ENCODE results near the gene SOD1.
"Not testable (repeated sequence)": the region's sequence is repeated elsewhere in the genome, so short reads cannot be mapped to it uniquely, and the experiment has no call there.

SOD1 gene

GRCh38 chr21:31624961-31625491, 34.5 kb upstream of the SOD1 start:
- no peaks in the 10 kb centered on the region for H3K4me1 ChIP-seq (ENCODE audit: control insufficient read depth in 2 of 2, insufficient read depth in 2 of 2, low read length in 2 of 2)
- no peak overlapping the region for H3K9ac ChIP-seq (ENCODE audit: low read depth in 1 of 2, low read length in 2 of 2)
- no peak overlapping the region for H3K27ac ChIP-seq (ENCODE audit: low read depth in 2 of 2, low read length in 2 of 2)
- H3K4me3 ChIP-seq (ENCODE audit: low read length in 2 of 2), result no peak overlapping the region
- no peaks in the 10 kb centered on the region for H3K36me3 ChIP-seq (ENCODE audit: control insufficient read depth in 2 of 2, insufficient read depth in 2 of 2, low read length in 2 of 2)
- H3K9me3 ChIP-seq (ENCODE audit: control insufficient read depth in 2 of 2, low read length in 2 of 2), result no peaks in the 10 kb centered on the region
- no peaks in the 10 kb centered on the region for H3K27me3 ChIP-seq (ENCODE audit: control insufficient read depth in 2 of 2, insufficient read depth in 2 of 2, low read length in 2 of 2)

- Histone ChIP-seq H3K36me3 (ENCODE audit: control insufficient read depth in 2 of 2, insufficient read depth in 2 of 2, low read length in 2 of 2) (no peaks in the 10 kb centered on the region), H3K4me3 (ENCODE audit: low read length in 2 of 2) (no peak overlapping the region), H3K9me3 (ENCODE audit: control insufficient read depth in 2 of 2, low read length in 2 of 2) (no peaks in the 10 kb centered on the region), H3K27ac (ENCODE audit: low read depth in 2 of 2, low read length in 2 of 2) (no peak overlapping the region), H3K4me1 (ENCODE audit: control insufficient read depth in 2 of 2, insufficient read depth in 2 of 2, low read length in 2 of 2) (no peaks in the 10 kb centered on the region), H3K9ac (ENCODE audit: low read depth in 1 of 2, low read length in 2 of 2) (no peak overlapping the region), H3K27me3 (ENCODE audit: control insufficient read depth in 2 of 2, insufficient read depth in 2 of 2, low read length in 2 of 2) (no peaks in the 10 kb centered on the region)
Measured at GRCh38 chr21:31629972-31630711, 29.4 kb upstream of the SOD1 start.

GRCh38 chr21:31631881-31632280, 27.6 kb upstream of the SOD1 start:
- not testable (repeated sequence) for H3K36me3 ChIP-seq (ENCODE audit: control insufficient read depth in 2 of 2, insufficient read depth in 2 of 2, low read length in 2 of 2); H3K9me3 ChIP-seq (ENCODE audit: control insufficient read depth in 2 of 2, low read length in 2 of 2); H3K4me3 ChIP-seq (ENCODE audit: low read length in 2 of 2); H3K9ac ChIP-seq (ENCODE audit: low read depth in 1 of 2, low read length in 2 of 2); H3K27ac ChIP-seq (ENCODE audit: low read depth in 2 of 2, low read length in 2 of 2); H3K4me1 ChIP-seq (ENCODE audit: control insufficient read depth in 2 of 2, insufficient read depth in 2 of 2, low read length in 2 of 2); H3K27me3 ChIP-seq (ENCODE audit: control insufficient read depth in 2 of 2, insufficient read depth in 2 of 2, low read length in 2 of 2)

DNA sequence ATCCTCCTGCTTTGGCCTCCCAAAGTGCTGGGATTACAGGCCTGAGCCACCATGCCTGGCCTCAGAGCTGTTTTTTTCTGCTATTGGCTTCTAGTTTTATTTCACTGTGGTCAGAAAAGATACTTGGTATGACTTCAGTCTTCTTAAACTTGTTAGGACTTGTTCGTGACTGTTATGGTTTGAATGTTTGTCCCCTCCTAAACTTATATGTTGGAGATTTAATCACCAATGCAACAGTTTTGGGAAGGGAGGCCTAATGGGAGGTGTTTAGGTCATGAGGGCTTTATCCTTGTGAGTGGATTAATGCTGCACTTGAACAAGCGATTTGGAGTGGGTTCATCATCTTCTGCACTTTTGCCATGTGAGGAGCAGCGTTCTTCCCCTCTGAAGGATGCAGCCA, 24.5 kb upstream of the SOD1 start:
- no peaks in the 10 kb centered on the region for H3K4me1 ChIP-seq (ENCODE audit: control insufficient read depth in 2 of 2, insufficient read depth in 2 of 2, low read length in 2 of 2)
- no peak overlapping the region for H3K9ac ChIP-seq (ENCODE audit: low read depth in 1 of 2, low read length in 2 of 2)
- H3K36me3 ChIP-seq (ENCODE audit: control insufficient read depth in 2 of 2, insufficient read depth in 2 of 2, low read length in 2 of 2), result no peaks in the 10 kb centered on the region
- H3K27me3 ChIP-seq (ENCODE audit: control insufficient read depth in 2 of 2, insufficient read depth in 2 of 2, low read length in 2 of 2), result no peaks in the 10 kb centered on the region
- no peak overlapping the region for H3K4me3 ChIP-seq (ENCODE audit: low read length in 2 of 2)
- H3K9me3 ChIP-seq (ENCODE audit: control insufficient read depth in 2 of 2, low read length in 2 of 2), result no peaks in the 10 kb centered on the region
- H3K27ac ChIP-seq (ENCODE audit: low read depth in 2 of 2, low read length in 2 of 2), result no peak overlapping the region

GRCh38 chr21:31636874-31637273, 22.6 kb upstream of the SOD1 start:
- H3K27me3 ChIP-seq (ENCODE audit: control insufficient read depth in 2 of 2, insufficient read depth in 2 of 2, low read length in 2 of 2), result no peaks in the 10 kb centered on the region
- no peaks in the 10 kb centered on the region for H3K36me3 ChIP-seq (ENCODE audit: control insufficient read depth in 2 of 2, insufficient read depth in 2 of 2, low read length in 2 of 2)
- H3K9me3 ChIP-seq (ENCODE audit: control insufficient read depth in 2 of 2, low read length in 2 of 2), result no peaks in the 10 kb centered on the region
- no peak overlapping the region for H3K27ac ChIP-seq (ENCODE audit: low read depth in 2 of 2, low read length in 2 of 2)
- no peak overlapping the region for H3K9ac ChIP-seq (ENCODE audit: low read depth in 1 of 2, low read length in 2 of 2)
- H3K4me1 ChIP-seq (ENCODE audit: control insufficient read depth in 2 of 2, insufficient read depth in 2 of 2, low read length in 2 of 2), result no peaks in the 10 kb centered on the region
- H3K4me3 ChIP-seq (ENCODE audit: low read length in 2 of 2), result no peak overlapping the region

- no peak overlapping the region for H3K9ac ChIP-seq (ENCODE audit: low read depth in 1 of 2, low read length in 2 of 2)
- no peak overlapping the region for H3K27ac ChIP-seq (ENCODE audit: low read depth in 2 of 2, low read length in 2 of 2)
- H3K9me3 ChIP-seq (ENCODE audit: control insufficient read depth in 2 of 2, low read length in 2 of 2), result no peaks in the 10 kb centered on the region
- H3K4me1 ChIP-seq (ENCODE audit: control insufficient read depth in 2 of 2, insufficient read depth in 2 of 2, low read length in 2 of 2), result peaks cover 3 to 4% of the 10 kb centered on the region in 2 donors
- no peaks in the 10 kb centered on the region for H3K27me3 ChIP-seq (ENCODE audit: control insufficient read depth in 2 of 2, insufficient read depth in 2 of 2, low read length in 2 of 2)
- H3K36me3 ChIP-seq (ENCODE audit: control insufficient read depth in 2 of 2, insufficient read depth in 2 of 2, low read length in 2 of 2), result no peaks in the 10 kb centered on the region
- H3K4me3 ChIP-seq (ENCODE audit: low read length in 2 of 2), result no peak overlapping the region
Measured at GRCh38 chr21:31641416-31641922, 18.0 kb upstream of the SOD1 start.

GRCh38 chr21:31644643-31645042, 14.8 kb upstream of the SOD1 start:
- Histone ChIP-seq H3K27ac (ENCODE audit: low read depth in 2 of 2, low read length in 2 of 2) (peak overlapping the region in 1 of 2 donors; percentile 9), H3K4me1 (ENCODE audit: control insufficient read depth in 2 of 2, insufficient read depth in 2 of 2, low read length in 2 of 2) (peaks cover 3 to 4% of the 10 kb centered on the region in 2 donors), H3K36me3 (ENCODE audit: control insufficient read depth in 2 of 2, insufficient read depth in 2 of 2, low read length in 2 of 2) (no peaks in the 10 kb centered on the region), H3K4me3 (ENCODE audit: low read length in 2 of 2) (peak overlapping the region; percentile 0 to 41), H3K27me3 (ENCODE audit: control insufficient read depth in 2 of 2, insufficient read depth in 2 of 2, low read length in 2 of 2) (no peaks in the 10 kb centered on the region), H3K9ac (ENCODE audit: low read depth in 1 of 2, low read length in 2 of 2) (peak overlapping the region in 1 of 2 donors; percentile 26), H3K9me3 (ENCODE audit: control insufficient read depth in 2 of 2, low read length in 2 of 2) (no peaks in the 10 kb centered on the region)

DNA sequence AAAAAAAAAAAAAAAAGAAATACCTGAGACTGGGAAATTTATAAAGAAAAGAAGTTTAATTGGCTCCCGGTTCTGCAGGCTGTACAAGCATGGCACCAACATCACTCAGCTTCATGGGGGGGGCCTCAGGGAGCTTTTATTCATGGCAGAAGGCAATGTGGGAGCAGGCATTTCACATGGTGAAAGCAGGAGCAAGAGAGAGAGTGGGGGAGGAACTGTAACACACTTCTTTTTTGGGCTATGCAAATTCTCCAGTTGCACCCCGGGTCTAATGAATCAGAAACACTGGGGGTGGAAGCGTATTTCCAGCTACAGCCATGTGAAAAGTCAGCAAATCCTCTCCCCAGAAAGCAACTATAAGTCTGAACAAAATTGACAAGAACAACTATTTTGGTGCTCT, 11.8 kb upstream of the SOD1 start:
- no peaks in the 10 kb centered on the region for H3K27me3 ChIP-seq (ENCODE audit: control insufficient read depth in 2 of 2, insufficient read depth in 2 of 2, low read length in 2 of 2)
- H3K27ac ChIP-seq (ENCODE audit: low read depth in 2 of 2, low read length in 2 of 2), result no peak overlapping the region
- H3K4me1 ChIP-seq (ENCODE audit: control insufficient read depth in 2 of 2, insufficient read depth in 2 of 2, low read length in 2 of 2), result peaks cover 3 to 4% of the 10 kb centered on the region in 2 donors
- no peaks in the 10 kb centered on the region for H3K36me3 ChIP-seq (ENCODE audit: control insufficient read depth in 2 of 2, insufficient read depth in 2 of 2, low read length in 2 of 2)
- H3K4me3 ChIP-seq (ENCODE audit: low read length in 2 of 2), result no peak overlapping the region
- no peaks in the 10 kb centered on the region for H3K9me3 ChIP-seq (ENCODE audit: control insufficient read depth in 2 of 2, low read length in 2 of 2)
- H3K9ac ChIP-seq (ENCODE audit: low read depth in 1 of 2, low read length in 2 of 2), result no peak overlapping the region

GRCh38 chr21:31650930-31651329, 8.6 kb upstream of the SOD1 start:
- Histone ChIP-seq H3K36me3 (ENCODE audit: control insufficient read depth in 2 of 2, insufficient read depth in 2 of 2, low read length in 2 of 2) (no peaks in the 10 kb centered on the region), H3K9ac (ENCODE audit: low read depth in 1 of 2, low read length in 2 of 2) (no peak overlapping the region), H3K27ac (ENCODE audit: low read depth in 2 of 2, low read length in 2 of 2) (no peak overlapping the region), H3K4me1 (ENCODE audit: control insufficient read depth in 2 of 2, insufficient read depth in 2 of 2, low read length in 2 of 2) (no peaks in the 10 kb centered on the region), H3K9me3 (ENCODE audit: control insufficient read depth in 2 of 2, low read length in 2 of 2) (no peaks in the 10 kb centered on the region), H3K27me3 (ENCODE audit: control insufficient read depth in 2 of 2, insufficient read depth in 2 of 2, low read length in 2 of 2) (no peaks in the 10 kb centered on the region), H3K4me3 (ENCODE audit: low read length in 2 of 2) (no peak overlapping the region)

GRCh38 chr21:31651491-31651890, 8.0 kb upstream of the SOD1 start:
- H3K27me3 ChIP-seq (ENCODE audit: control insufficient read depth in 2 of 2, insufficient read depth in 2 of 2, low read length in 2 of 2); H3K9me3 ChIP-seq (ENCODE audit: control insufficient read depth in 2 of 2, low read length in 2 of 2); H3K9ac ChIP-seq (ENCODE audit: low read depth in 1 of 2, low read length in 2 of 2); H3K36me3 ChIP-seq (ENCODE audit: control insufficient read depth in 2 of 2, insufficient read depth in 2 of 2, low read length in 2 of 2); H3K4me1 ChIP-seq (ENCODE audit: control insufficient read depth in 2 of 2, insufficient read depth in 2 of 2, low read length in 2 of 2); H3K27ac ChIP-seq (ENCODE audit: low read depth in 2 of 2, low read length in 2 of 2); H3K4me3 ChIP-seq (ENCODE audit: low read length in 2 of 2): not testable (repeated sequence)
